NCI-H774 (cell line): ENCODE data around the gene ARPC5L.
"Not testable (repeated sequence)": the region's sequence is repeated elsewhere in the genome, so short reads cannot be mapped to it uniquely, and the experiment has no call there.

Source experiments
- DNase-seq: peaks from one replicate; lab custom pipeline; 2025; lab: John Stamatoyannopoulos, UW

Gene ARPC5L

GRCh38 chr9:124894035-124894740 is 32.3 kb downstream of the ARPC5L start:
- DNase-seq, result no peak

GRCh38 chr9:124894741-124895170 is 32.8 kb downstream of the ARPC5L start:
- no peak for DNase-seq

DNA sequence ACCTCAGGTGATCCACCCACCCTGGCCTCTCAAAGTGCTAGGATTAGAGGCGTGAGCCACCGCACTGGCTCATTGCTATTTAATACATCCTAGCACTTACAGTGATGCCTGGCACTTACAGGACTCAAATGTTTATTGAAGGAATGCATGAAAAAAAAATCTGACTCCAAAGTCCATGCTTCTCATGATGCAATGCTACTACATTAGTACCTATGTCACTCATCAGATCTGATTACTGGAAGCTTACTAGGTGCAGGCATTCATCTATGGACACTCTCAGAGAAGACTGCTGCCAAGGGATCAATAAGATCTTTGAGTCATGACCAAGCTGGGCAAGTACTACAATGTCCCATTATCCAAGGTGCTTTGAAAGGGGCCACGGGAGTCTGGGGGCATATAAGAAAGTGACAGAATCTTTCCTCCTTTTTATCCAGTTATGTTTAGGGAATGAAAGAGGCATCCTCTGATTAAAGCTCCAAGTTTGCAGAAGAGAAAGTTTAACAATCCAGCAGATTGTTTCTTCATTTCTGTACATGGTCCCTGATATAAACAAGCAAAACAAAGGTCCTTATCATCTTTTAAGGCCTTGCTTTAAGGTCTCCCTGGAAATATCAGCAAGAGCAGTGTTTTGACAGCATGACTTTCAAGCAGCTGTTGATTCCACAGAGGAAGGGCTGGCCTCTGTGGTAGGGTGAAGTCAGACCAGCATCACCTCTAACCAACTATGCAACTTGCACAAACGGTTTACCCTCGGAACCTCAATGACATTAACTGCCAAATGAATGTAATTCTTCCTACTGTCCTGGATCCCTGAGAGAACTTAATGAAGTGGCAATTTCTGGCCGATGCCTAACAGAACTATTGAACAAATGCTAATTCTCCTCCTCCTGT is 35.9 kb downstream of the ARPC5L start:
- no peak for DNase-seq

- DNase-seq, result no peak
Measured at GRCh38 chr9:124899845-124900244, 37.9 kb downstream of the ARPC5L start.

- no peak for DNase-seq
Measured at GRCh38 chr9:124906966-124907365, 45.0 kb downstream of the ARPC5L start.

DNA sequence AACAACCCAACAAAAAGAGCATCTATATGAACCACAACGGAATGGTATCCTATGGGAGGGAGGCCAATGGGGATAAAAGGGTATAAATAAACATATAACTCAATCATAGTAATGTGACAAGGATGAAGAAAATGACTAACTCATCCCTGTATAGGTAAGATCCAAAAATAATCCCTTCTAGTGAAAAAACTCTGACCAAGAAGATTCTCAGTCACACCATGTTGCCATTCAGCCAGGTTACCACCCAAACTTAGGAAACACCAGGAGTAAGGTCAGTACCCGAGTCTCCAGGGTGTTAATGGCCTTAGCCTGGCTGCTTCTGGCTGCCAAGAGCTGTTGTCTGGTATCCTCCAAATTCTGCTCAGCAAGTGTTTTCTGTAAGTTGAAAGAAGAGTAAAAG is 46.2 kb downstream of the ARPC5L start:
- DNase-seq, result no peak

DNA sequence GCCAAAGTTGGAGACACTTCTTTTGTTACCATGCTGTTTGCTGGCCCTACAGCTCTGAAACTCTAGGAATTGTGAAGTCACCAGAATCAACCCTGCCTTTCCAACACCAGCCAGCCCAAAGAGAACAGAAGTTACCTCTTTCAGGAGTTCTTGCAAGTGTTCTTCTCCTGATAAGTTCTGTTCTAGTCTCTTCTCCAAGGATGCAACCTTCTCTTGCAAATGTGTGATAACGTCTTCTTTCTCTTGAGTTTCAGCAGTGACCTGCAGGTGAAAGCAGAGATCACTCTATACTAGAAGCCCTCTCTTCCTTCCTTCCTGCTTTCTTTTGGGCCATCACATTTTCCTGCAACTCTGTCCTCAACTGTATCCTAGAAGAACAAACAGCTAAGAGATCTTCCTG is 49.8 kb downstream of the ARPC5L start:
- DNase-seq, result no peak

- no peak for DNase-seq
Measured at GRCh38 chr9:124913378-124913777, 51.4 kb downstream of the ARPC5L start.

- DNase-seq, result no peak
Measured at GRCh38 chr9:124914753-124915405, 52.9 kb downstream of the ARPC5L start.

DNA sequence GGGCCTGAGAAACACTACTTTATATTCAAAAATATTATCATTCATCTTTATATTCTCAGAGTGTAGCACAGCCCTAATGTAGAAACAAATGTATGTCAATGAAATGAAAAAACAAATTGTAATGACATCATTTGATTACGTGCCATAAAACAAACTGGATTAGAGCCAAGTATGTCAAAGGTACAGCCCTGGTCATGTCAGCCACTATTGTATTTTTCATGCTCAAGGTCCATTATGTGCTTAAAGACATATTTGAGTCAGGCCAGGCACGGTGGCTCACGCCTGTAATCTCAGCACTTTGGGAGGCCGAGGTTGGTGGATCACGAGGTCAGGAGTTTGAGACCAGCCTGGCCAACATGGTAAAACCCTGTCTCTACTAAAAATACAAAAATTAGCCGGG is 58.5 kb downstream of the ARPC5L start:
- not testable (repeated sequence) for DNase-seq
